NCI-H1436 (cell line): ENCODE results near the gene APOE.
"Not testable (repeated sequence)": the region's sequence is repeated elsewhere in the genome, so short reads cannot be mapped to it uniquely, and the experiment has no call there.

Experiments used
- DNase-seq: peaks from one replicate; lab custom pipeline; 2025; lab: John Stamatoyannopoulos, UW

The APOE gene

GRCh38 chr19:44905437-44906160, at the start of gene APOE:
Gene APOE, plus strand, starts transcription at chr19:44905796. Its CDS starts 829 bp downstream, at chr19:44906625.
- no peak for DNase-seq

- no peak for DNase-seq
Measured at GRCh38 chr19:44856421-44857083, 49.0 kb upstream of the APOE start.

- DNase-seq: no peak
Measured at GRCh38 chr19:44857837-44858236, 47.8 kb upstream of the APOE start.

- DNase-seq: not testable (repeated sequence)
Measured at GRCh38 chr19:44861576-44861975, 44.0 kb upstream of the APOE start.

- DNase-seq: no peak
Measured at GRCh38 chr19:44863990-44864389, 41.6 kb upstream of the APOE start.

- DNase-seq: no peak
Measured at GRCh38 chr19:44865196-44865767, 40.3 kb upstream of the APOE start.

- DNase-seq: no peak
Measured at GRCh38 chr19:44866664-44867063, 38.9 kb upstream of the APOE start.

- no peak for DNase-seq
Measured at GRCh38 chr19:44867578-44867977, 38.0 kb upstream of the APOE start.

GRCh38 chr19:44869733-44870470, 35.7 kb upstream of the APOE start:
- no peak for DNase-seq

- no peak for DNase-seq
Measured at GRCh38 chr19:44871809-44872208, 33.8 kb upstream of the APOE start.

- no peak for DNase-seq
Measured at GRCh38 chr19:44872661-44873060, 32.9 kb upstream of the APOE start.

GRCh38 chr19:44874317-44874716, 31.3 kb upstream of the APOE start:
- DNase-seq: no peak

- no peak for DNase-seq
Measured at GRCh38 chr19:44875666-44876451, 29.7 kb upstream of the APOE start.

GRCh38 chr19:44876930-44877535, 28.6 kb upstream of the APOE start:
- no peak for DNase-seq

GRCh38 chr19:44878120-44878865, 27.3 kb upstream of the APOE start:
- no peak for DNase-seq

GRCh38 chr19:44879309-44880065, 26.1 kb upstream of the APOE start:
- no peak for DNase-seq

GRCh38 chr19:44882063-44882462, 23.5 kb upstream of the APOE start:
- DNase-seq: no peak

- not testable (repeated sequence) for DNase-seq
Measured at GRCh38 chr19:44882619-44883397, 22.8 kb upstream of the APOE start.

- no peak for DNase-seq
Measured at GRCh38 chr19:44883922-44884321, 21.7 kb upstream of the APOE start.
